ENCODE measurements around the gene CHCHD6.

CHCHD6 gene

GRCh38 chr3:126959921-126960603 is 256.0 kb downstream of the CHCHD6 start:
- DNase-seq (ENCODE audit: low spot score): no peak

GRCh38 chr3:126960604-126960995 is 256.6 kb downstream of the CHCHD6 start:
- DNase-seq (ENCODE audit: low spot score): no peak

GRCh38 chr3:126961191-126961790 is 257.3 kb downstream of the CHCHD6 start:
- DNase-seq (ENCODE audit: low spot score): peak; percentile 67

- no peak for DNase-seq (ENCODE audit: low spot score)
Observed at GRCh38 chr3:126961791-126962461, 257.9 kb downstream of the CHCHD6 start.

- no peak for DNase-seq (ENCODE audit: low spot score)
Observed at GRCh38 chr3:126962756-126963155, 258.7 kb downstream of the CHCHD6 start.

GRCh38 chr3:126963261-126964190 is 259.5 kb downstream of the CHCHD6 start:
- no peak for DNase-seq (ENCODE audit: low spot score)

GRCh38 chr3:126964261-126964660 is 260.2 kb downstream of the CHCHD6 start:
- DNase-seq (ENCODE audit: low spot score): no peak

- DNase-seq (ENCODE audit: low spot score): no peak
Observed at GRCh38 chr3:126964950-126965349, 260.9 kb downstream of the CHCHD6 start.

- DNase-seq (ENCODE audit: low spot score): no peak
Observed at GRCh38 chr3:126965526-126966080, 261.6 kb downstream of the CHCHD6 start.

GRCh38 chr3:126967386-126967785 is 263.3 kb downstream of the CHCHD6 start:
- no peak for DNase-seq (ENCODE audit: low spot score)

GRCh38 chr3:126968391-126969390 is 264.7 kb downstream of the CHCHD6 start:
- DNase-seq (ENCODE audit: low spot score): no peak

- DNase-seq (ENCODE audit: low spot score): peak; percentile 66
Observed at GRCh38 chr3:126969586-126969985, 265.5 kb downstream of the CHCHD6 start.

GRCh38 chr3:126970101-126970500 is 266.1 kb downstream of the CHCHD6 start:
- no peak for DNase-seq (ENCODE audit: low spot score)

GRCh38 chr3:126970921-126971320 is 266.9 kb downstream of the CHCHD6 start:
- no peak for DNase-seq (ENCODE audit: low spot score)

GRCh38 chr3:126971891-126972351 is 267.9 kb downstream of the CHCHD6 start:
- peak; percentile 57 for DNase-seq (ENCODE audit: low spot score)

- no peak for DNase-seq (ENCODE audit: low spot score)
Observed at GRCh38 chr3:126972866-126973265, 268.8 kb downstream of the CHCHD6 start.

GRCh38 chr3:126973814-126974213 is 269.8 kb downstream of the CHCHD6 start:
- no peak for DNase-seq (ENCODE audit: low spot score)

GRCh38 chr3:126974756-126975155 is 270.7 kb downstream of the CHCHD6 start:
- DNase-seq (ENCODE audit: low spot score): no peak

GRCh38 chr3:126976906-126977305 is 272.9 kb downstream of the CHCHD6 start:
- no peak for DNase-seq (ENCODE audit: low spot score)

GRCh38 chr3:126977821-126978220 is 273.8 kb downstream of the CHCHD6 start:
- no peak for DNase-seq (ENCODE audit: low spot score)

- DNase-seq (ENCODE audit: low spot score): no peak
Observed at GRCh38 chr3:126978291-126978690, 274.3 kb downstream of the CHCHD6 start.

Measured in hepatic stellate cell (primary cell).